Suprapubic skin (tissue), 4 donors: ENCODE results near the gene ISM1.

Experiments
- CTCF ChIP-seq, 2 donors: fragments of 200-600 bp in 1 of 2; fragments of 450-650 bp in 1 of 2; sonication (generic) in 1 of 2; IDR thresholded peaks; one replicate each; pipeline ENCODE4 v1.5.1; 2016 to 2019; ENCODE audit warnings: antibody characterized with exemption in 2 of 2, mild to moderate bottlenecking in 1 of 2, moderate library complexity in 1 of 2
- EP300 ChIP-seq: sonication (generic); formaldehyde crosslinking; IDR thresholded peaks from one replicate; pipeline ENCODE4 v1.6.1; 2017; ENCODE audit warnings: antibody characterized with exemption
- POLR2AphosphoS5 ChIP-seq, 3 donors: sonication (generic); formaldehyde crosslinking; IDR thresholded peaks; one replicate each; pipeline ENCODE4 v1.6.1; 2017; ENCODE audit warnings: antibody characterized with exemption in 3 of 3

- TF ChIP-seq EP300: no peak
- TF ChIP-seq CTCF (IDR thresholded peaks at IDR 0.05): peak in 1 of 2 donors; percentile 48
- TF ChIP-seq POLR2AphosphoS5 (IDR thresholded peaks at IDR 0.05): no peak
Measured at GRCh38 chr20:13302647-13303450, 81.8 kb downstream of the ISM1 start.
